HG02885 (cell line): ENCODE data around the gene RABGGTB.
"Not testable (repeated sequence)": the region's sequence is repeated elsewhere in the genome, so short reads cannot be mapped to it uniquely, and the experiment has no call there.

Source experiments
- ATAC-seq: cut with Tn5 transposase; IDR thresholded peaks from one replicate; pipeline ENCODE4 v1.9.1; 2021; ENCODE audit warnings: mild to moderate bottlenecking; ENCODE audit not compliant: unreplicated experiment, poor library complexity

RABGGTB gene

GRCh38 chr1:75794382-75794781 lies 8.3 kb downstream of the RABGGTB start:
- no peak for ATAC-seq

GRCh38 chr1:75795703-75796193 lies 9.7 kb downstream of the RABGGTB start:
- ATAC-seq = peak; percentile 2

- ATAC-seq = peak; percentile 46
These were observed 10.6 kb downstream of the RABGGTB start, which contains the start of gene MSH4 for GRCh38 chr1:75796376-75797272. Gene MSH4, plus strand, starts transcription at chr1:75796882. Its CDS starts 104 bp downstream, at chr1:75796986.

GRCh38 chr1:75797273-75797588 lies 11.2 kb downstream of the RABGGTB start:
- no peak for ATAC-seq

GRCh38 chr1:75797606-75798216 lies 11.7 kb downstream of the RABGGTB start:
- no peak for ATAC-seq

GRCh38 chr1:75801480-75801879 lies 15.4 kb downstream of the RABGGTB start:
- not testable (repeated sequence) for ATAC-seq

- ATAC-seq = no peak
These were observed 22.9 kb downstream of the RABGGTB start for GRCh38 chr1:75808921-75809320.

- not testable (repeated sequence) for ATAC-seq
These were observed 24.1 kb downstream of the RABGGTB start for GRCh38 chr1:75810113-75810512.

GRCh38 chr1:75811211-75811981 lies 25.3 kb downstream of the RABGGTB start:
- no peak for ATAC-seq

GRCh38 chr1:75812065-75812464 lies 26.0 kb downstream of the RABGGTB start:
- ATAC-seq = no peak

GRCh38 chr1:75823596-75823995 lies 37.5 kb downstream of the RABGGTB start:
- not testable (repeated sequence) for ATAC-seq

GRCh38 chr1:75836528-75837100 lies 50.6 kb downstream of the RABGGTB start:
- ATAC-seq = no peak

- ATAC-seq = no peak
These were observed 52.0 kb downstream of the RABGGTB start for GRCh38 chr1:75838079-75838478.

- no peak for ATAC-seq
These were observed 55.4 kb downstream of the RABGGTB start for GRCh38 chr1:75841421-75841820.
